Measurements from ENCODE around the gene ATG12. TPM values are rescaled to one million over a fixed set of nuclear protein-coding genes. Genes with fewer than 3 reads are reported as not detected.

ATG12 gene
- total RNA-seq, 2 experiments from 2014 or later = 37.2 to 37.8 TPM

DNA sequence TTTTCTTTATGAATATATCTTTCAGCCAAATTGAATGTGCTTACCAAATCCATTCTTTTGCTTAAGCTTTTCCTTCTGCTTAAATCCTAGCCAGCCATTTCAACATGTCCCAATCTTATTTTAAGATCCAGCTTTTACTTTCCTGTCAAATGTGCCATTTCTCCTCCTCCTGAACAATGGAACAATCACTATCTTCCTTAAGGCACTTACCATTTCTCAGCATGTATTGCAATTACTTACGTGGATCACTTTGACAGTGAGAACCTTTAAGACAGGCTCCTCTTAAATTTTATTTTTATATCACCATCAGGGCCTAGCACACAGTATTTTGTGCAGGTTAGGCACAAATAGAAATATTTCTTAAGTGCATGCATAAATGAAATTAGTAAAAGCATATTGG, 20.5 kb downstream of the ATG12 start:
- TF ChIP-seq, protein P1, sequence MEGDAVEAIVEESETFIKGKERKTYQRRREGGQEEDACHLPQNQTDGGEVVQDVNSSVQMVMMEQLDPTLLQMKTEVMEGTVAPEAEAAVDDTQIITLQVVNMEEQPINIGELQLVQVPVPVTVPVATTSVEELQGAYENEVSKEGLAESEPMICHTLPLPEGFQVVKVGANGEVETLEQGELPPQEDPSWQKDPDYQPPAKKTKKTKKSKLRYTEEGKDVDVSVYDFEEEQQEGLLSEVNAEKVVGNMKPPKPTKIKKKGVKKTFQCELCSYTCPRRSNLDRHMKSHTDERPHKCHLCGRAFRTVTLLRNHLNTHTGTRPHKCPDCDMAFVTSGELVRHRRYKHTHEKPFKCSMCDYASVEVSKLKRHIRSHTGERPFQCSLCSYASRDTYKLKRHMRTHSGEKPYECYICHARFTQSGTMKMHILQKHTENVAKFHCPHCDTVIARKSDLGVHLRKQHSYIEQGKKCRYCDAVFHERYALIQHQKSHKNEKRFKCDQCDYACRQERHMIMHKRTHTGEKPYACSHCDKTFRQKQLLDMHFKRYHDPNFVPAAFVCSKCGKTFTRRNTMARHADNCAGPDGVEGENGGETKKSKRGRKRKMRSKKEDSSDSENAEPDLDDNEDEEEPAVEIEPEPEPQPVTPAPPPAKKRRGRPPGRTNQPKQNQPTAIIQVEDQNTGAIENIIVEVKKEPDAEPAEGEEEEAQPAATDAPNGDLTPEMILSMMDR (IDR thresholded peaks at IDR 0.05) = no peak
- ChIA-PET POLR2A (no interaction called here), CTCF (interaction anchor here (1.2 kb wide), 1 partner anchor 186 kb away, joined by 4 read pairs; no protein-coding TSS in a partner anchor)
- Mint-ChIP-seq H3K36me3 (ENCODE audit: low read depth) (no peaks in the 10 kb centered on the region), H3K27ac (no peak overlapping the region), H3K27me3 (peaks cover 40% of the 10 kb centered on the region), H3K4me3 (no peak overlapping the region), H3K4me1 (ENCODE audit: low read depth) (peaks cover 4% of the 10 kb centered on the region), H3K9me3 (peaks cover 5% of the 10 kb centered on the region)
- intact Hi-C loops (cut with micrococcal nuclease) = no loop called here
- DNase-seq (no peak), ATAC-seq (no peak)

DNA sequence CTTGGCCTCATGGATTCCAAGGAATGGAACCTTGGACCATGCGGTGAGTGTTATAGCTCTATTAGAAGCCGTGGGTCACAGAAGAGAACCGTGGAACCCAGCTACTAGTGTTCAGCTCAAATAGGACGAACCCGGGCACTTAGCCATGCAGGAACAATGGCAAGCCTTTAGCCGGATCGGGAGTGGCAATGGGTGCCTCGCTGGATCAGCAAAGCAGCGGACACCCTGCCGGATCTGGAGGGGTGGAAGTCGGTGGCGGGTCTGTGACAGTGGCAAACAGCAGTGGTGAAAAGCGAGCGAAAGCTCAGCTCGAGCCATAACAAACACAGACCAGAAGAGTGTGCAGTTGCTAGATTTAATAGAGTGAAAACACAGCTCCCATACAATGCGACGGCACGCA, 22.5 kb downstream of the ATG12 start:
- Mint-ChIP-seq H3K27ac (no peak overlapping the region), H3K36me3 (ENCODE audit: low read depth) (no peaks in the 10 kb centered on the region), H3K27me3 (peaks cover 59% of the 10 kb centered on the region), H3K4me1 (ENCODE audit: low read depth) (peaks cover 20% of the 10 kb centered on the region), H3K4me3 (no peak overlapping the region), H3K9me3 (peaks cover 1% of the 10 kb centered on the region)
- POLR2A ChIA-PET = no interaction called here
- TF ChIP-seq, protein P1 (IDR thresholded peaks at IDR 0.05) = no peak
- ATAC-seq (no peak), DNase-seq (no peak)
- intact Hi-C loops (cut with micrococcal nuclease) = no loop called here
- CTCF ChIA-PET = interaction anchor here (1.1 to 2.8 kb wide), 5 partner anchors 9 to 184 kb away, joined by 3 to 11 read pairs (median 4); no protein-coding TSS in a partner anchor

DNA sequence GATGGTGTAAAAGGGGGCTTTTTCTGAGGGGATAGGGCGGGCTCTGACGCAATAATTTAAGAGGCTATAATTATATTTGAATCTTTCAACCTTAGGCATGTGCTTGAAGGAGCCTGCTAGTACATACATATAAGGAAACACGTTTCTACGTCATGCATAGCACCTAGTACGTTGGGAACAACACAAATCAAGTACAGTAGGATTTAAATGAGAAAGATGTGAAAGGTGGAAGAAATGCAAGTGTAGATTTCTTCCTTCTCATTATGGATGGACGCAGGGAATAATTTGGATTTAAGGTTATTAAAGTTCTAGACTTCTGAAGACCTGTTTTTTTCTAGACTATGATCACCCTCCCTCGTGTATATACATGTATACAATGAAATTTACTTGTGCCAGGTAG, 24.0 kb downstream of the ATG12 start:
- ChIA-PET POLR2A (no interaction called here), CTCF (interaction anchor here (2.8 kb wide), 1 partner anchor 8 kb away, joined by 11 read pairs; no protein-coding TSS in a partner anchor)
- H3K27ac Mint-ChIP-seq = no peak overlapping the region
- H3K9me3 Mint-ChIP-seq = no peaks in the 10 kb centered on the region
- no peaks in the 10 kb centered on the region for H3K36me3 Mint-ChIP-seq (ENCODE audit: low read depth)
- peaks cover 65% of the 10 kb centered on the region for H3K27me3 Mint-ChIP-seq
- peaks cover 24% of the 10 kb centered on the region for H3K4me1 Mint-ChIP-seq (ENCODE audit: low read depth)
- TF ChIP-seq, protein P1 (IDR thresholded peaks at IDR 0.05) = no peak
- intact Hi-C loops (cut with micrococcal nuclease) = no loop called here
- DNase-seq (no peak), ATAC-seq (no peak)
- no peak overlapping the region for H3K4me3 Mint-ChIP-seq

DNA sequence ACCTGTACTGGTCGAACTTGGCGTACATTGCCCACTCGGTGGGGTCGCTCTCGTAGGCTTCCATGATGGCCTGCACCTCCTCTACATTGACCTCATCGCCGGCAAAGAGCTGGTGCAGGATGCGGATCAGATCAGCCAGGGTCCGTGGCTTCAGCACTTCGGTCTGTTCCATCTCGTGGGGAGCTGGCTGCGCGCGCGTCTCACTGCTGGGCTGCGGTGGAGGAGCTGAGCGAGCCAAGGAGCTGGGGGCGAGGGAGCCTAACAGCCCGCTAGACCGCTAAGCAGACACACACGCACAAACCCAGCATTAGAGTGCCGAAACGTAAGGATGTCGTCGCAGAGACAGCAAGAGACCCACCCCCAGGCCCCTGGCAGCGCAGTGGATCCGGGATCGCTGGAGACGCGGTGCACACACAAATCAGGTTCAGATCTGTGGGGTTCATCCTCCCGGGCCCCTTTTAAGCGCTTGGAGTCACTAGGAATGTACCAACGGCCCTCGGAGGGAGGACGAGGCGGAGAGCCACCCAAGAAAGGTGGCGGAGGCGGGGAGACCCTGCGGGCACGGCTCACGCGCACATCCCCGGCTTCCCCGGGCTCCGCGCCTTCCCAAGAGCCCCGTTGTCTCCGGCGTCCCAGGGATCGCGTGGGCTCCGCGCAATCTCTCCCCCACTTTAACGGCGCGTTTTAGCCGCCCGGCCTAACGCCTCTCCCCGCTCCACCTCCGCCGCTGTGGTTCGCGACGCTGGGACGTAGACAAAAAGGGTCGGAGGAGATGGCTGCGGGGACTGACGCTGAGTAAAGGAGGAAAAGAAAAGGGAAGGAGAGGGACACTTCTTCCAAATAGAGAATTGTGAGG, 24.9 kb downstream of the ATG12 start, which contains the start of gene CDO1:
Gene CDO1, minus strand, starts transcription at position 434 of the 856 bp plus-strand sequence. Its CDS starts 262 bp downstream, at position 172.
- H3K4me3 Mint-ChIP-seq = peak within 1 kb of the TSS; percentile 61
- H3K36me3 Mint-ChIP-seq (ENCODE audit: low read depth) = no peaks in the 10 kb centered on the region
- ChIA-PET CTCF (interaction anchor here (1.1 kb wide), 1 partner anchor 181 kb away, joined by 4 read pairs; no protein-coding TSS in a partner anchor), POLR2A (no interaction called here)
- peak; percentile 57 for DNase-seq
- TF ChIP-seq, protein P1 (IDR thresholded peaks at IDR 0.05) = no peak
- peak; percentile 79 for ATAC-seq
- peaks cover 68% of the 10 kb centered on the region for H3K27me3 Mint-ChIP-seq
- peaks cover 24% of the 10 kb centered on the region for H3K4me1 Mint-ChIP-seq (ENCODE audit: low read depth)
- no peak within 1 kb of the TSS for H3K27ac Mint-ChIP-seq
- no peaks in the 10 kb centered on the region for H3K9me3 Mint-ChIP-seq
- intact Hi-C loops (cut with micrococcal nuclease) = no loop called here

DNA sequence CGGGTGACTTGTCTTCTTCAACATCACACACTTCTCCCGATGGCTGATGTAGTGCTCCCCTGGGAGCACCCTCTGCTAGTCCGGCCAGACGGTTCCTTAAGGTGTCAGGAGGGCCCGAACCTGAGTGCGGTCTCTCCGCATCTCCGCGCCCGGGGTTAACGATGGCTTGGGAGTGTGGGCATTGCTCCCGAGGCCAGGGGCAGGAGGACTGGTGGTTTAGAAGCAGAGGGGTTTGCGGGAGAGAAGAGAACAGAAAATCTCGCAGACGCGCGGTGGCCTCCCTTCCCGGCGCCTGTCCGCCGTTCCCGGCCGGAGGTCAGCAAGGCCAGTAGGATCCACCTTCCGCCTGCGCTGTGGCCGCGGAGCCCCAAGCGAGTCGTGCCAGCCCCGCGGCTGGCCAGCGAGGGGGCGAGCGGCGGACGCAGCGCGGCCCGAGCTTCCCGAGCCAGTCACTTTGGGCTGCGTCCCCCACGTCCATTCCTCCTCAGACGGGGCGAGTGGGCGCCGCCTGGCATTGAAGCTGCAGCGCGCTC, 25.6 kb downstream of the ATG12 start:
- H3K9me3 Mint-ChIP-seq = no peaks in the 10 kb centered on the region

More for the DNA sequence above, 25.6 kb downstream of the ATG12 start:
- Mint-ChIP-seq H3K4me1 (ENCODE audit: low read depth) (peaks cover 28% of the 10 kb centered on the region), H3K27ac (no peak overlapping the region), H3K4me3 (peak overlapping the region; percentile 61), H3K36me3 (ENCODE audit: low read depth) (no peaks in the 10 kb centered on the region), H3K27me3 (peaks cover 73% of the 10 kb centered on the region)
- CTCF ChIA-PET = interaction anchor here (1.1 kb wide), 1 partner anchor 181 kb away, joined by 4 read pairs; no protein-coding TSS in a partner anchor
- DNase-seq (no peak), ATAC-seq (peak; percentile 10)
- TF ChIP-seq, protein P1 (IDR thresholded peaks at IDR 0.05) = no peak
- intact Hi-C loops (cut with micrococcal nuclease) = no loop called here
- POLR2A ChIA-PET = no interaction called here

Data from activated CD8-positive, alpha-beta T cell treated with anti-CD3 and anti-CD28 coated beads for 36 hours (primary cell).